ENCODE results near the gene KCNT2. TPM values are rescaled to one million over a fixed set of nuclear protein-coding genes. Genes with fewer than 3 reads are reported as not detected.

Gene KCNT2
- total RNA-seq, 1 experiment from 2014 or later: 0.41 TPM

- ChIA-PET CTCF (no interaction called here), POLR2A (no interaction called here)
- Histone ChIP-seq H3K9me3 (ENCODE audit: control insufficient read depth, insufficient read depth, low read depth, low read length) (no peaks in the 10 kb centered on the region), H3K27me3 (ENCODE audit: control insufficient read depth, insufficient read depth, low read length) (no peaks in the 10 kb centered on the region), H3K36me3 (ENCODE audit: control insufficient read depth, insufficient read depth, low read length) (no peaks in the 10 kb centered on the region), H3K4me3 (ENCODE audit: low read depth in 2 of 2, low read length in 2 of 2) (no peak within 1 kb of the TSS), H3K4me1 (ENCODE audit: control insufficient read depth, insufficient read depth, low read length) (no peaks in the 10 kb centered on the region; the same call in 1 of the 2 replicates), H3K27ac (ENCODE audit: low read length) (no peak within 1 kb of the TSS)
- TF ChIP-seq SIN3A (IDR thresholded peaks at IDR 0.05; ENCODE audit: borderline replicate concordance, insufficient read depth, low read depth, low read length) (no peak), TCF7L2 (IDR thresholded peaks at IDR 0.05; ENCODE audit: low read depth, low read length) (no peak), REST (IDR thresholded peaks at IDR 0.05; ENCODE audit: insufficient read depth in 1 of 2, low read depth in 2 of 2, low read length in 1 of 2) (no peak), POLR2AphosphoS5 (IDR thresholded peaks at IDR 0.05; ENCODE audit: low read depth, low read length) (no peak)
- TF ChIP-seq, protein P1, sequence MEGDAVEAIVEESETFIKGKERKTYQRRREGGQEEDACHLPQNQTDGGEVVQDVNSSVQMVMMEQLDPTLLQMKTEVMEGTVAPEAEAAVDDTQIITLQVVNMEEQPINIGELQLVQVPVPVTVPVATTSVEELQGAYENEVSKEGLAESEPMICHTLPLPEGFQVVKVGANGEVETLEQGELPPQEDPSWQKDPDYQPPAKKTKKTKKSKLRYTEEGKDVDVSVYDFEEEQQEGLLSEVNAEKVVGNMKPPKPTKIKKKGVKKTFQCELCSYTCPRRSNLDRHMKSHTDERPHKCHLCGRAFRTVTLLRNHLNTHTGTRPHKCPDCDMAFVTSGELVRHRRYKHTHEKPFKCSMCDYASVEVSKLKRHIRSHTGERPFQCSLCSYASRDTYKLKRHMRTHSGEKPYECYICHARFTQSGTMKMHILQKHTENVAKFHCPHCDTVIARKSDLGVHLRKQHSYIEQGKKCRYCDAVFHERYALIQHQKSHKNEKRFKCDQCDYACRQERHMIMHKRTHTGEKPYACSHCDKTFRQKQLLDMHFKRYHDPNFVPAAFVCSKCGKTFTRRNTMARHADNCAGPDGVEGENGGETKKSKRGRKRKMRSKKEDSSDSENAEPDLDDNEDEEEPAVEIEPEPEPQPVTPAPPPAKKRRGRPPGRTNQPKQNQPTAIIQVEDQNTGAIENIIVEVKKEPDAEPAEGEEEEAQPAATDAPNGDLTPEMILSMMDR (IDR thresholded peaks at IDR 0.05): no peak
- no TSS peak for BruUV-seq (replicated peaks)
- DNase-seq (ENCODE audit: low read depth, low spot score): no peak
- intact Hi-C loops (cut with micrococcal nuclease; ENCODE audit: unreplicated experiment) (no loop called here), in situ Hi-C loops (cut with HindIII; ENCODE audit: low pct_unique_long_range_greater_than_20kb, low sequenced_read_pairs) (no loop called here)
- no peak for ATAC-seq
Observed at GRCh38 chr1:196651637-196652215, 43.5 kb upstream of the KCNT2 start, which contains the start of gene CFH. Gene CFH, plus strand, starts transcription at chr1:196652043. Its CDS starts 75 bp downstream, at chr1:196652118.

- ATAC-seq (no peak), DNase-seq (ENCODE audit: low read depth, low spot score) (no peak)
- Histone ChIP-seq H3K4me1 (ENCODE audit: control insufficient read depth, insufficient read depth, low read length) (no peaks in the 10 kb centered on the region; the same call in 1 of the 2 replicates), H3K4me3 (ENCODE audit: low read depth in 2 of 2, low read length in 2 of 2) (no peak overlapping the region), H3K9me3 (ENCODE audit: control insufficient read depth, insufficient read depth, low read depth, low read length) (no peaks in the 10 kb centered on the region), H3K36me3 (ENCODE audit: control insufficient read depth, insufficient read depth, low read length) (no peaks in the 10 kb centered on the region), H3K27me3 (ENCODE audit: control insufficient read depth, insufficient read depth, low read length) (no peaks in the 10 kb centered on the region), H3K27ac (ENCODE audit: low read length) (no peak overlapping the region)
- intact Hi-C loops (cut with micrococcal nuclease; ENCODE audit: unreplicated experiment) (no loop called here), in situ Hi-C loops (cut with HindIII; ENCODE audit: low pct_unique_long_range_greater_than_20kb, low sequenced_read_pairs) (no loop called here)
- ChIA-PET CTCF (no interaction called here), POLR2A (interaction anchor here (0.7 kb wide), 1 partner anchor 42 kb away, joined by 3 read pairs; no protein-coding TSS in a partner anchor)
- no TSS peak for BruUV-seq (replicated peaks)
- TF ChIP-seq, protein P1 (IDR thresholded peaks at IDR 0.05): no peak
- TF ChIP-seq POLR2AphosphoS5 (IDR thresholded peaks at IDR 0.05; ENCODE audit: low read depth, low read length) (no peak), SIN3A (IDR thresholded peaks at IDR 0.05; ENCODE audit: borderline replicate concordance, insufficient read depth, low read depth, low read length) (no peak), TCF7L2 (IDR thresholded peaks at IDR 0.05; ENCODE audit: low read depth, low read length) (no peak), REST (IDR thresholded peaks at IDR 0.05; ENCODE audit: insufficient read depth in 1 of 2, low read depth in 2 of 2, low read length in 1 of 2) (no peak)
Observed at GRCh38 chr1:196651079-196651478, 42.8 kb upstream of the KCNT2 start.
